GM13977 (cell line): ENCODE data around the gene PSMA2.

Experiments used
- DNase-seq: peaks from one replicate; pipeline ENCODE4 v3.0.0; 2012; ENCODE audit warnings: low spot score
- CTCF ChIP-seq: IDR thresholded peaks from 2 replicates; pipeline ENCODE4 v1.5.1; 2012; ENCODE audit warnings: mild to moderate bottlenecking, control low read depth; ENCODE audit not compliant: insufficient read depth; ENCODE audit errors: extremely low read depth, missing control alignments
- in situ Hi-C: fragments of 300-500 bp; cut with MboI; formaldehyde crosslinking; loops from one replicate; pipeline ENCODE4 v1.12.0; 2022; ENCODE audit warnings: low sequenced_read_pairs, low pct_unique_long_range_greater_than_20kb, mixed read lengths, inconsistent platforms; ENCODE audit not compliant: unreplicated experiment

The PSMA2 gene

GRCh38 chr7:42959549-42959948 lies 27.6 kb upstream of the PSMA2 start:
- no peak for TF ChIP-seq CTCF
- DNase-seq = no peak
- in situ Hi-C loops = no loop called here

GRCh38 chr7:42956062-42956461 lies 24.1 kb upstream of the PSMA2 start:
- no peak for DNase-seq
- in situ Hi-C loops = no loop called here
- no peak for TF ChIP-seq CTCF

GRCh38 chr7:42953994-42954393 lies 22.0 kb upstream of the PSMA2 start:
- no peak for TF ChIP-seq CTCF
- DNase-seq = no peak
- in situ Hi-C loops = no loop called here

- in situ Hi-C loops = no loop called here
- TF ChIP-seq CTCF = no peak
- no peak for DNase-seq
These were observed 20.4 kb upstream of the PSMA2 start for GRCh38 chr7:42952328-42952727.

- in situ Hi-C loops = no loop called here
- TF ChIP-seq CTCF = no peak
- DNase-seq = no peak
These were observed 18.4 kb upstream of the PSMA2 start for GRCh38 chr7:42950417-42950816.

GRCh38 chr7:42947521-42947920 lies 15.5 kb upstream of the PSMA2 start:
- no peak for TF ChIP-seq CTCF
- no peak for DNase-seq

GRCh38 chr7:42946627-42946950 lies 14.6 kb upstream of the PSMA2 start:
- DNase-seq = no peak
- TF ChIP-seq CTCF = no peak
- in situ Hi-C loops = loop anchor here (10.0 to 25.0 kb wide), 4 partner anchors 158 to 891 kb away; no protein-coding TSS in a partner anchor

More at GRCh38 chr7:42947521-42947920, 15.5 kb upstream of the PSMA2 start:
- in situ Hi-C loops = loop anchor here (10.0 to 25.0 kb wide), 4 partner anchors 157 to 890 kb away; no protein-coding TSS in a partner anchor
